Frontal cortex (tissue), 4 donors: ENCODE data around the gene MRPS24. TPM values are rescaled to one million over a fixed set of nuclear protein-coding genes. Genes with fewer than 3 reads are reported as not detected.

ENCODE experiments used
- DNase-seq, 2 donors: peaks; one replicate each; pipeline ENCODE4 v3.0.0; 2012; ENCODE audit warnings: low spot score in 2 of 2
- FAIRE-seq: peaks from 2 replicates; lab custom pipeline; 2012; peaks lifted over from hg19 to GRCh38; lab: Jason Lieb, UNC
- total RNA-seq: library from RNA; depleted of rRNA; stranded (reverse); fragments of >200 nt; gene quantifications from one replicate; pipeline ENCODE4 v1.2.3, GENCODE V29; 2014
- donor health status: control.
- donor health status: control.
- donor health status: control.

MRPS24 gene
- total RNA-seq, 1 donor from 2014 or later, result 25.3 TPM

GRCh38 chr7:43878867-43879266, 9.6 kb upstream of the MRPS24 start:
- no peak for FAIRE-seq
- DNase-seq, result no peak

GRCh38 chr7:43877968-43878864, 8.9 kb upstream of the MRPS24 start:
- DNase-seq (no peak), FAIRE-seq (no peak)

GRCh38 chr7:43876976-43877745, 7.8 kb upstream of the MRPS24 start:
- FAIRE-seq, result no peak
- DNase-seq, result no peak

GRCh38 chr7:43876241-43876640, 6.9 kb upstream of the MRPS24 start:
- FAIRE-seq (no peak), DNase-seq (no peak)

GRCh38 chr7:43873300-43873699, 4.0 kb upstream of the MRPS24 start:
- DNase-seq (no peak), FAIRE-seq (no peak)

GRCh38 chr7:43872406-43873110, 3.2 kb upstream of the MRPS24 start:
- DNase-seq (peak in 1 of 2 donors; percentile 54), FAIRE-seq (no peak)

GRCh38 chr7:43871064-43871463, 1.7 kb upstream of the MRPS24 start:
- FAIRE-seq, result no peak
- no peak for DNase-seq

GRCh38 chr7:43870316-43870715, 999 bp upstream of the MRPS24 start:
- no peak for DNase-seq
- FAIRE-seq, result no peak

- peak; percentile 39 to 49 for DNase-seq
- FAIRE-seq, result no peak
Observed at GRCh38 chr7:43869867-43870240, 537 bp upstream of the MRPS24 start.

GRCh38 chr7:43868681-43869005, 674 bp downstream of the MRPS24 start:
- DNase-seq (no peak), FAIRE-seq (no peak)

GRCh38 chr7:43868181-43868580, 1.1 kb downstream of the MRPS24 start:
- FAIRE-seq, result no peak
- no peak for DNase-seq

GRCh38 chr7:43865277-43865676, 4.0 kb downstream of the MRPS24 start:
- DNase-seq (no peak), FAIRE-seq (no peak)

- no peak for FAIRE-seq
Observed at GRCh38 chr7:43864126-43864525, 5.2 kb downstream of the MRPS24 start.

GRCh38 chr7:43856996-43857395, 12.3 kb downstream of the MRPS24 start:
- DNase-seq (no peak), FAIRE-seq (no peak)

More at GRCh38 chr7:43864126-43864525, 5.2 kb downstream of the MRPS24 start:
- DNase-seq, result no peak

- FAIRE-seq (no peak), DNase-seq (no peak)
Observed at GRCh38 chr7:43856316-43856715, 13.0 kb downstream of the MRPS24 start.

GRCh38 chr7:43855176-43855575, 14.1 kb downstream of the MRPS24 start:
- FAIRE-seq, result no peak

GRCh38 chr7:43851805-43852204, 17.5 kb downstream of the MRPS24 start:
- FAIRE-seq, result no peak
- no peak for DNase-seq

More at GRCh38 chr7:43855176-43855575, 14.1 kb downstream of the MRPS24 start:
- DNase-seq, result no peak

GRCh38 chr7:43850348-43851116, 18.8 kb downstream of the MRPS24 start:
- no peak for FAIRE-seq

GRCh38 chr7:43849047-43849446, 20.3 kb downstream of the MRPS24 start:
- FAIRE-seq (no peak), DNase-seq (no peak)

More at GRCh38 chr7:43850348-43851116, 18.8 kb downstream of the MRPS24 start:
- DNase-seq, result no peak

GRCh38 chr7:43847496-43847895, 21.8 kb downstream of the MRPS24 start:
- FAIRE-seq (no peak), DNase-seq (no peak)
